Osteoblast (primary cell): ENCODE measurements around the gene ITPR1. TPM values are rescaled to one million over a fixed set of nuclear protein-coding genes. Genes with fewer than 3 reads are reported as not detected.

Source experiments
- DNase-seq: peaks from one replicate; pipeline ENCODE4 v3.0.0; 2011; ENCODE audit warnings: low spot score, mixed read lengths; ENCODE audit not compliant: insufficient read length; ENCODE audit errors: missing footprints
- H2AFZ ChIP-seq: 2 replicates; pipeline ENCODE4 v1.6.0; 2011; ENCODE audit warnings: mild to moderate bottlenecking, low read length
- H3K27ac ChIP-seq: 2 replicates; pipeline ENCODE4 v1.5.1; 2011; ENCODE audit warnings: mild to moderate bottlenecking, low read depth, low read length, moderate library complexity
- H3K27me3 ChIP-seq: 2 replicates; pipeline ENCODE4 v1.6.0; 2012; ENCODE audit warnings: mild to moderate bottlenecking, control low read depth, inconsistent platforms, low read length, moderate library complexity; ENCODE audit not compliant: insufficient read depth
- H3K36me3 ChIP-seq: 2 replicates; pipeline ENCODE4 v1.5.1; 2011; ENCODE audit warnings: mild to moderate bottlenecking, low read length, control low read depth, moderate library complexity; ENCODE audit not compliant: insufficient read depth
- H3K4me1 ChIP-seq: 2 replicates; pipeline ENCODE4 v1.5.1; 2011; ENCODE audit warnings: mild to moderate bottlenecking, low read length, control low read depth, moderate library complexity; ENCODE audit not compliant: insufficient read depth
- H3K4me2 ChIP-seq: 2 replicates; pipeline ENCODE4 v1.6.0; 2011; ENCODE audit warnings: mild to moderate bottlenecking, low read length; ENCODE audit not compliant: insufficient read depth
- H3K4me3 ChIP-seq: fragments of 200-600 bp; sonication (generic); 3 replicates; pipeline ENCODE4 v1.5.1; 2012; ENCODE audit warnings: mild to moderate bottlenecking, low read length, inconsistent platforms; ENCODE audit not compliant: insufficient read depth
- H3K79me2 ChIP-seq: 2 replicates; pipeline ENCODE4 v1.6.0; 2012; ENCODE audit warnings: mild to moderate bottlenecking, low read length, control low read depth, inconsistent platforms; ENCODE audit not compliant: insufficient read depth
- H3K9me3 ChIP-seq: 2 replicates; pipeline ENCODE4 v1.5.1; 2011; ENCODE audit warnings: low read depth, low read length, control low read depth
- H4K20me1 ChIP-seq: 2 replicates; pipeline ENCODE4 v1.6.0; 2012; ENCODE audit warnings: mild to moderate bottlenecking, low read length, control low read depth; ENCODE audit not compliant: insufficient read depth
- total RNA-seq: library from RNA; depleted of rRNA; stranded (reverse); fragments of >200 nt; gene quantifications from 2 replicates; pipeline ENCODE4 v1.2.3, GENCODE V29; 2012
- TF ChIP-seq, protein P1 (sequence below): IDR thresholded peaks from 2 replicates; pipeline ENCODE4 v1.5.1; 2011; ENCODE audit warnings: mild to moderate bottlenecking, low read depth, low read length, moderate library complexity; ENCODE audit errors: extremely low read depth

Gene ITPR1
- total RNA-seq, 1 donor, result 16.6 TPM

DNA sequence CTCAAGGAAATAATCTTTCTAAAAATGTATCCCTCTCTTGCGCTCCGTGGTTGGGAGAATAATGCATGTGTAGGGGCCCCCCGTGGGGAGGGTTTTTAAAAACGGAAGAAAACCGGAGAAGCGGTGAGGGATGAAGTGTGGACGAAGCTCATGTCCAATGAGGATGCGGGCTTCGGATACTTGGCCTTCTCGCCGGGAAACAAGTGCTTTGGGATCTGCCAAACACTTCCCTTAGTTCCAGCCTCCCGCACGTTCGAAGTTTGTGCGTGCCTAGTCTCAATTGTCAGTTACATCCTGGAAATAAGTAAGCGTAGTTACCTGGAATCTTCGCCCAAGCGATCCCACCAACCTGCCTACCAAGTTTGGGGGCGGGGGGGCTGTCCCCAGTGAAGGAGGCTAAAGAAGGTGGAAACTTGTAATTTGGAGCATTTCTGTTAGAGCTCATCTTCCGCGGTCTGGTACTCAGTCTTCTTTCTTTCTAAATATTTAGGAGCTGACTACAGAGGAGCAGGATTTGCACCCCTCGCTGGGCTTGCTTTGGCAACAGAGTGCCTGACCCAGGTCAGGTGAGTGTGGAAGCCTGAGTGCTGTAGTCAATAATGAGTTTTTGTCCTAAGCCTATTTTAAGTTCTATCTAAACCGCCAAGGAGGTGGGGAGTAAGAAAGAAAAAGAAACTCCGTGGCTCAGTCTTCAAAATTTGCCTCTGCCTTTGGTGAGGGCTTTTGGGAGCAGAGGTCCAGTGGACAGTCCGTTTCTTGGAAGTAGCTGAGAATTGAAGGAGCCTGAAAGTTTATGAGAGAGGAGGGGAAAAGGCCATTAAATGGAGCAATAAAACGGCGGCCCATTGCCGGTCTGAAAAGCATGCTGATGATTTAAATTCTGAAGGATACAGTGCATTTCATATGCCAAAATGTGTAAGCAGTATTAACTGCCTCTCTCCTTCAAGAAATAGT is 1.1 kb downstream of the ITPR1 start:
- no peaks in the 10 kb centered on the region for H4K20me1 ChIP-seq
- H3K36me3 ChIP-seq, result no peaks in the 10 kb centered on the region
- TF ChIP-seq, protein P1, sequence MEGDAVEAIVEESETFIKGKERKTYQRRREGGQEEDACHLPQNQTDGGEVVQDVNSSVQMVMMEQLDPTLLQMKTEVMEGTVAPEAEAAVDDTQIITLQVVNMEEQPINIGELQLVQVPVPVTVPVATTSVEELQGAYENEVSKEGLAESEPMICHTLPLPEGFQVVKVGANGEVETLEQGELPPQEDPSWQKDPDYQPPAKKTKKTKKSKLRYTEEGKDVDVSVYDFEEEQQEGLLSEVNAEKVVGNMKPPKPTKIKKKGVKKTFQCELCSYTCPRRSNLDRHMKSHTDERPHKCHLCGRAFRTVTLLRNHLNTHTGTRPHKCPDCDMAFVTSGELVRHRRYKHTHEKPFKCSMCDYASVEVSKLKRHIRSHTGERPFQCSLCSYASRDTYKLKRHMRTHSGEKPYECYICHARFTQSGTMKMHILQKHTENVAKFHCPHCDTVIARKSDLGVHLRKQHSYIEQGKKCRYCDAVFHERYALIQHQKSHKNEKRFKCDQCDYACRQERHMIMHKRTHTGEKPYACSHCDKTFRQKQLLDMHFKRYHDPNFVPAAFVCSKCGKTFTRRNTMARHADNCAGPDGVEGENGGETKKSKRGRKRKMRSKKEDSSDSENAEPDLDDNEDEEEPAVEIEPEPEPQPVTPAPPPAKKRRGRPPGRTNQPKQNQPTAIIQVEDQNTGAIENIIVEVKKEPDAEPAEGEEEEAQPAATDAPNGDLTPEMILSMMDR, result no peak
- no peaks in the 10 kb centered on the region for H3K79me2 ChIP-seq
- peak overlapping the region; percentile 94 for H2AFZ ChIP-seq
- peak overlapping the region; percentile 85 for H3K4me3 ChIP-seq
- DNase-seq, result peak; percentile 39
- H3K27ac ChIP-seq, result no peak overlapping the region
- H3K27me3 ChIP-seq, result peaks cover 18% of the 10 kb centered on the region
- peaks cover 17% of the 10 kb centered on the region for H3K4me1 ChIP-seq
- H3K4me2 ChIP-seq, result peak overlapping the region; percentile 99
- no peaks in the 10 kb centered on the region for H3K9me3 ChIP-seq

DNA sequence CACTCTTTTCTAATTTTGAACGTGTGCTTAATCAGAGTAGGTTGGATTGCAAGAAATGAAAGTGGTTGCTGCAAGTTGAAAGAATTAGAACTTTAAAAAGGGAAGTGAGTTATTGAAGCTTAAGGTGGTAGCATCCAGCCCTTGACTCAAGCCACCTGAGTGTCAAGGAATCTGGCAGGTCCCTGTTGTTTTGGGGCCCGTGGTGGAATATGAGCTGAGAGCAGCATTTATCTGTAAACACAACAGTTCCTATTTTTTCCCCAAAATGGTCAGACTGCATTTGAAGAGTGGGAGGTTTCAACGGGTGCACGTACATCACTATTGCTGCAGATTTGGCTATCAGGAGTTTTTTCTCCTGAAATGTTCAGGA is 1.7 kb downstream of the ITPR1 start:
- Histone ChIP-seq H3K27me3 (peaks cover 12% of the 10 kb centered on the region), H3K36me3 (no peaks in the 10 kb centered on the region), H4K20me1 (no peaks in the 10 kb centered on the region), H3K4me2 (peak overlapping the region; percentile 99), H3K79me2 (no peaks in the 10 kb centered on the region), H3K9me3 (no peaks in the 10 kb centered on the region), H3K4me3 (peak overlapping the region; percentile 85), H2AFZ (peak overlapping the region; percentile 94), H3K27ac (no peak overlapping the region), H3K4me1 (peaks cover 17% of the 10 kb centered on the region)
- TF ChIP-seq, protein P1, result no peak
- no peak for DNase-seq

DNA sequence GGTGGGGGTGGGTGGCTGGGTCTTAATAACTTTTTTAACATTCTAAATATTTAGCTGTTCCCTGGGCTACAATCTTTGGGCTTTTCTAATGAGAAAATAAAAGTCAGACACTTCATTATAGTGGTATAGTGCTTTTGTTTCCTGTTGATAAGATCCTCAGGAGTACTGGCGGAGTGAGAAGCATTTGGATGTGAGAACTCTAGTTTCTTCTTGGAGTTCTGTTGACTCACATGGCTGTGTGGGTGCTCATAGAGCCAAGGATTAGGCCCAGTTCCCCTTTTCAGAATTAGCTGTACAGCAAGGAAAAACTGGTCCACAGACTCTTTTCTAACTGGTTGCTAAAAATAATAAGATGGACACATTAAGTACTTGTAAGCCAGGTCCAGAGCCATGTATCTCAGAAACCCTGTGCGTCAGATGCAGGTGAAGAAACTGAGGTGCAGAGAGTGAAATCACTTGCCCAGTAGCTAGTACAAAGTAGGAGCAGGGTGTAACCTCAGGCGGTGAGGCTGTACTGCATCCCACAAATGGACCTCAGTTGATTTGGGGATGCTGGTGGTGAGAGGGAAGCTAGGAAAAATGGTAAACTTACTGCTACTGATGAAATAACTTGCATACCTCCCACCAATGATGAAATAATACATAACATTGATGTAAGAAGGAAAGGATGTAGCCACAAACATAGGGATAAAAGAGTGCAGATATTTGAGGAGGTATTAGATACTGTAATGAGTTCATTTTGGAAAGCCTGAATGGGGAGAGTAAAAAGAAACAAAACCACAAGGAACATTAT is 2.3 kb downstream of the ITPR1 start:
- peaks cover 17% of the 10 kb centered on the region for H3K4me1 ChIP-seq
- no peaks in the 10 kb centered on the region for H4K20me1 ChIP-seq
- TF ChIP-seq, protein P1, result no peak
- no peak for DNase-seq
- no peaks in the 10 kb centered on the region for H3K79me2 ChIP-seq
- no peak overlapping the region for H3K4me3 ChIP-seq
- H3K27me3 ChIP-seq, result peaks cover 10% of the 10 kb centered on the region
- no peaks in the 10 kb centered on the region for H3K36me3 ChIP-seq
- H3K4me2 ChIP-seq, result no peak overlapping the region
- no peak overlapping the region for H3K27ac ChIP-seq
- H2AFZ ChIP-seq, result no peak overlapping the region
- no peaks in the 10 kb centered on the region for H3K9me3 ChIP-seq

DNA sequence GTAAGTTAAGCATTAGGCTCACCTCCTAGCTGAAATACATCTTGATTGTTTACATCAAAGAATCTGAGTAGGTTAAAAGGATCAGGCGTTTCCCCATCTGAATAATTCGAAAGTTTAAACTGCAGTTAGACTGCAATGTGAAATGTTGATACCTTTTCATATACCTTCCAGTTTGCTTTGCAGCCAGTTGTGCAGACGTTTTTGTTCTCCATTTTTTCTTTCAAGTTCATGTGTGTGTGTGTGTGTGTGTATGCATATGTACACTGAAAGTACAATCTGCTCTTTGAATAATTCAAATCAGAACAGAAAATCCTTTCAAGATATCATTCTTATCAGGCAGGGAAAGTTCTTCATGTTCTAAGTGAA is 2.9 kb downstream of the ITPR1 start:
- no peaks in the 10 kb centered on the region for H3K36me3 ChIP-seq
- TF ChIP-seq, protein P1, result no peak
- DNase-seq, result no peak
- no peak overlapping the region for H3K4me3 ChIP-seq
- H2AFZ ChIP-seq, result no peak overlapping the region
- H3K79me2 ChIP-seq, result no peaks in the 10 kb centered on the region
- peaks cover 10% of the 10 kb centered on the region for H3K27me3 ChIP-seq
- H3K27ac ChIP-seq, result no peak overlapping the region
- H3K9me3 ChIP-seq, result no peaks in the 10 kb centered on the region
- peaks cover 17% of the 10 kb centered on the region for H3K4me1 ChIP-seq
- no peaks in the 10 kb centered on the region for H4K20me1 ChIP-seq
- H3K4me2 ChIP-seq, result no peak overlapping the region
